ENCODE data around the gene CFAP77.

Gene CFAP77

GRCh38 chr9:132610661-132611060 lies 200.7 kb downstream of the CFAP77 start:
- no peak overlapping the region for H3K27ac ChIP-seq (ENCODE audit: extremely low read depth, low read depth, low read length)
- POLR2A ChIA-PET, result no interaction called here
- no peak overlapping the region for H3K4me3 ChIP-seq (ENCODE audit: low read depth, low read length)
- CTCF ChIA-PET, result no interaction called here
- H3K36me3 ChIP-seq (ENCODE audit: control insufficient read depth in 2 of 2, insufficient read depth in 1 of 2, low read length in 2 of 2), result peaks cover 3 to 74% of the 10 kb centered on the region in 2 experiments; a peak in 2 of 3 replicates
- no peaks in the 10 kb centered on the region for H3K9me3 ChIP-seq (ENCODE audit: control insufficient read depth, insufficient read depth, low read depth, low read length)
- no peak for TF ChIP-seq ZNF513 (tag by site-specific recombination; IDR thresholded peaks at IDR 0.05)
- TF ChIP-seq PRDM6 (tag by site-specific recombination; IDR thresholded peaks at IDR 0.05), result no peak
- no peak for TF ChIP-seq ZNF449 (tag by site-specific recombination; IDR thresholded peaks at IDR 0.05)
- no peak for TF ChIP-seq SALL2 (tag by site-specific recombination; IDR thresholded peaks at IDR 0.05; ENCODE audit: borderline replicate concordance)
- no peak for TF ChIP-seq BCL11A (tag by site-specific recombination; IDR thresholded peaks at IDR 0.05; ENCODE audit: low read depth)
- TF ChIP-seq ATF2 (tag by site-specific recombination; IDR thresholded peaks at IDR 0.05; ENCODE audit: low read depth), result no peak
- TF ChIP-seq ZNF518A (tag by site-specific recombination; conservative IDR thresholded peaks at IDR 0.05; ENCODE audit: low read depth), result no peak
- no peak for TF ChIP-seq ZNF416 (tag by site-specific recombination; IDR thresholded peaks at IDR 0.05)
- TF ChIP-seq ZNF664 (tag by site-specific recombination; IDR thresholded peaks at IDR 0.05), result no peak
- TF ChIP-seq OSR2 (tag by site-specific recombination; IDR thresholded peaks at IDR 0.05), result no peak
- no peak for TF ChIP-seq ZNF24 (tag by site-specific recombination; IDR thresholded peaks at IDR 0.05)
- no peak for TF ChIP-seq ZBTB1 (tag by site-specific recombination; IDR thresholded peaks at IDR 0.05)
- no peak for TF ChIP-seq ZBTB48 (tag by site-specific recombination; IDR thresholded peaks at IDR 0.05)
- TF ChIP-seq ZBTB11 (tag by site-specific recombination; conservative IDR thresholded peaks at IDR 0.05; ENCODE audit: low read depth), result no peak
- TF ChIP-seq PRDM4 (tag by site-specific recombination; IDR thresholded peaks at IDR 0.05), result no peak
- TF ChIP-seq ZNF558 (tag by site-specific recombination; IDR thresholded peaks at IDR 0.05), result no peak
- TF ChIP-seq ZXDB (tag by site-specific recombination; IDR thresholded peaks at IDR 0.05), result no peak
- H3K4me1 ChIP-seq (ENCODE audit: control insufficient read depth, insufficient read depth, low read length), result no peaks in the 10 kb centered on the region
